WTC11 (cell line): ENCODE results near the gene CALM3.

ENCODE experiments used
- FOXJ3 ChIP-seq: sonication (generic); formaldehyde crosslinking; IDR thresholded peaks from 2 replicates; pipeline ENCODE4 v1.9.0; 2021; ENCODE audit warnings: missing genetic modification reagents, mild to moderate bottlenecking, borderline replicate concordance
- ZNF121 ChIP-seq: sonication (generic); formaldehyde crosslinking; IDR thresholded peaks from 2 replicates; pipeline ENCODE4 v1.8.0; 2023; ENCODE audit warnings: missing genetic modification reagents
- ZNF263 ChIP-seq: sonication (generic); formaldehyde crosslinking; IDR thresholded peaks from 2 replicates; pipeline ENCODE4 v1.8.1; 2022; ENCODE audit warnings: low read depth, mild to moderate bottlenecking, moderate library complexity, missing genetic modification reagents
- ZNF317 ChIP-seq: sonication (generic); formaldehyde crosslinking; IDR thresholded peaks from 2 replicates; pipeline ENCODE4 v1.8.1; 2023; ENCODE audit warnings: low read depth, mild to moderate bottlenecking, moderate library complexity, missing genetic modification reagents, borderline replicate concordance
- ZNF423 ChIP-seq: fragments of 250-450 bp; sonication (Bioruptor Pico); IDR thresholded peaks from 2 replicates; pipeline ENCODE4 v2.1.2; 2022; ENCODE audit warnings: mild to moderate bottlenecking, moderate library complexity
- TF ChIP-seq, protein P1 (sequence below): fragments of 200-600 bp; IDR thresholded peaks from 2 replicates; pipeline ENCODE4 v1.8.0; 2022; ENCODE audit warnings: antibody characterized with exemption
- TF ChIP-seq, protein P2 (sequence below): fragments of 250-450 bp; sonication (Bioruptor Pico); IDR thresholded peaks from 2 replicates; pipeline ENCODE4 v1.9.0; 2021; ENCODE audit warnings: moderate library complexity, mild to moderate bottlenecking, inconsistent platforms, borderline replicate concordance

DNA sequence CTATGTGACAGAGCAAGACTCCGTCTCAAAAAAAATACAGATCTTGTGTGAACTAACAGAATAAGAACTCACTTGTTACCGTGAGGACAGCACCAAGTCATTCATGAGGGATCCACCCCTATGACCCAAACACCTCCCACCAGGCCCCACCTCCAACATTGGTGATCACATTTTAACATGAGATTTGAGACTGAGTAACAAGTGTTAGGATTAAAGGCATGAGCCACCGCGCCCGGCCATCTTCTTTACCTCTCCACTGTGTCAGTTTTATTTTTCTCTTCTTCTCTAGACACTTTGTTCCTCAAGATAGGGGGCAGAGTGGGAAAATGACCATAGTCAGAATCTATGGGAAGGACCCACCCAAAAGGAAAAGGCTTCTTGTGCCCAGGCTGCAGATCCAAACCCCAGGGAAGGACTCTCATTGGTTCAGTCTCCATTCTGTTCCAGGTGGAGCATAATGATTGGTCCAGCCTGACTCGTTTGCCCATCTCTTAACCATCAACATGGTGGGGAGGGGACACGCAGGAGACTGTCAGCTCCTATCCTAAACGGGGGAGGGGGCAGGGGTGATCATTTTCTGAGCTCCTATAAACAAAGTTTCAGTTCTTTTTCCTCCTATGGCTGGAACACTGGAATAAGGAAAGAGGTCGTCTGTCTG, 1.3 kb upstream of the CALM3 start:
- TF ChIP-seq ZNF317 (CRISPR knock-in tag) (no peak), ZNF263 (CRISPR knock-in tag) (no peak), ZNF121 (CRISPR knock-in tag) (no peak), FOXJ3 (CRISPR knock-in tag) (no peak), ZNF423 (CRISPR knock-in tag) (no peak)
- TF ChIP-seq, protein P1, sequence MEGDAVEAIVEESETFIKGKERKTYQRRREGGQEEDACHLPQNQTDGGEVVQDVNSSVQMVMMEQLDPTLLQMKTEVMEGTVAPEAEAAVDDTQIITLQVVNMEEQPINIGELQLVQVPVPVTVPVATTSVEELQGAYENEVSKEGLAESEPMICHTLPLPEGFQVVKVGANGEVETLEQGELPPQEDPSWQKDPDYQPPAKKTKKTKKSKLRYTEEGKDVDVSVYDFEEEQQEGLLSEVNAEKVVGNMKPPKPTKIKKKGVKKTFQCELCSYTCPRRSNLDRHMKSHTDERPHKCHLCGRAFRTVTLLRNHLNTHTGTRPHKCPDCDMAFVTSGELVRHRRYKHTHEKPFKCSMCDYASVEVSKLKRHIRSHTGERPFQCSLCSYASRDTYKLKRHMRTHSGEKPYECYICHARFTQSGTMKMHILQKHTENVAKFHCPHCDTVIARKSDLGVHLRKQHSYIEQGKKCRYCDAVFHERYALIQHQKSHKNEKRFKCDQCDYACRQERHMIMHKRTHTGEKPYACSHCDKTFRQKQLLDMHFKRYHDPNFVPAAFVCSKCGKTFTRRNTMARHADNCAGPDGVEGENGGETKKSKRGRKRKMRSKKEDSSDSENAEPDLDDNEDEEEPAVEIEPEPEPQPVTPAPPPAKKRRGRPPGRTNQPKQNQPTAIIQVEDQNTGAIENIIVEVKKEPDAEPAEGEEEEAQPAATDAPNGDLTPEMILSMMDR = no peak
- TF ChIP-seq, protein P2, sequence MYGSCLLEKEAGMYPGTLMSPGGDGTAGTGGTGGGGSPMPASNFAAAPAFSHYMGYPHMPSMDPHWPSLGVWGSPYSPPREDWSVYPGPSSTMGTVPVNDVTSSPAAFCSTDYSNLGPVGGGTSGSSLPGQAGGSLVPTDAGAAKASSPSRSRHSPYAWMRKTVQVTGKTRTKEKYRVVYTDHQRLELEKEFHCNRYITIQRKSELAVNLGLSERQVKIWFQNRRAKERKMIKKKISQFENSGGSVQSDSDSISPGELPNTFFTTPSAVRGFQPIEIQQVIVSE (CRISPR knock-in tag) = no peak
